HG03575 (cell line): ENCODE data around the gene FCN2.

Experiments
- ATAC-seq: cut with Tn5 transposase; IDR thresholded peaks from one replicate; pipeline ENCODE4 v1.9.1; 2021; ENCODE audit not compliant: unreplicated experiment, insufficient number of reproducible peaks, low FRiP score; ENCODE audit errors: extremely low read depth

The FCN2 gene

GRCh38 chr9:134863941-134864820, 16.4 kb upstream of the FCN2 start:
- no peak for ATAC-seq

- ATAC-seq: no peak
Measured at GRCh38 chr9:134864821-134865190, 15.8 kb upstream of the FCN2 start.

- ATAC-seq: no peak
Measured at GRCh38 chr9:134867917-134868750, 12.5 kb upstream of the FCN2 start.

GRCh38 chr9:134868751-134869553, 11.7 kb upstream of the FCN2 start:
- no peak for ATAC-seq

GRCh38 chr9:134869554-134870300, 10.9 kb upstream of the FCN2 start:
- no peak for ATAC-seq

DNA sequence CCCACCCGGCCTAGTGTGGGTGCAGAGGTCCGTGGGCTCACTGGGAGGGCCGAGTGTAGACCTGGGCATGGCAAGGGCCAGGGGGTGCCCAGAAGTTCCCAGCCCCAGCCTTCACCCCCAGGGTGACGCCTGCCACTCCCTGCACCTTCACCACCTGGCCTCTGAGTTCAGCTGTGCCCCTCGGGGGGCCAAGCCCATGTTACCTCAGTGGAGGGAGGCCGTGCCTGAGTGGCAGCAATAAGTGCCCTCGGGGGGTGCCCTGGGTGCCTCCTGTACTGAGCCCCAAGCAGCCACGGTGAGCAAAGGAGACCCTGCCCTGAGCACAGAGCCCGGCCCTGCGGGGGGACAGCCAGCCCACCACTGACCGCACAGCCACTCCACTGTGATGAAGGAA, 10.3 kb upstream of the FCN2 start:
- ATAC-seq: no peak

DNA sequence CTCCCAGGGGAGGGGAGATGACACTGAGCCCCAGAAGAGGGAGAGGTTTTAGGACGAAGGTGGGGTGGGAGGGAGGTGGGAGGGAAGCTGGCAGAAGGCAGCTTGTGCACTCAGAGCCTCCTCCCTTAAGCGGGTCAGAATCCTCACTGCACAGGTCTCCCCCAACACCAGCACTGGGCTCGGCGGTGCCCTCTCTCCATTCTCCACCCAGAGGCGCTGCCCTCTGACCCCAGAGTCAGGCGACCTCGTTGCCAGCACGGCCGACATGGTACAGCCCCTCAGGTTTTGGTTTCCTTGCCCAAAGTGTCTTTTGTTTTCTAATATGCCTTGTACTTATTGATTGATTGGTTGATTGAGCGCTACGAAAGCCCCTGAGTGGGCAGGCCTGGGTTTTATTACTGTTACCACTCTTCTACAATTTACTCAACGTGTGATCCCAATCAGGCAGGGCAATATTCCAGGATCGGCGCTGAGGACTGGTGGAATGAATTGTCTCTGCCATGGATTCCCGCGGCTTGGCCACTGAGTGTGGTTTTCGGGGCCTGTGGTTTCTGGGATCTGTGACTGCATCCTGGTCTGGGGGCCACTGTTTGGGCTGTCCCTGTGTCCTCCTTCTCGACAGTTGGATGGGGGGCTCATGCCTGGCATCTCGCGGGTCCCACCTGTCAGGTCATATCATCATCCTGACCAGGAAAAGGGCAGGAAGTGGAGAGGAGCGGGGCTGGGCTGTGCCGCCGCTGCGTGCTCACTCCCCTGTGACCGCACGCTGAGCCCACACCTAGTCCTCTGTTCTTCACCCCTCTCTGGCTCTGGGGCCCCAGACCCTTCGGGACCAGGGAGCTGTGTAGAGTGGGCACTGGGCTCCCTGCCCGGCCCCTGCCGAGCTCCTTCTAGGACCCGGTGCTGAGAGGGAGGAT, 9.6 kb upstream of the FCN2 start:
- ATAC-seq: no peak

- ATAC-seq: no peak
Measured at GRCh38 chr9:134871697-134872340, 8.8 kb upstream of the FCN2 start.

- ATAC-seq: no peak
Measured at GRCh38 chr9:134872482-134873231, 8.0 kb upstream of the FCN2 start.

DNA sequence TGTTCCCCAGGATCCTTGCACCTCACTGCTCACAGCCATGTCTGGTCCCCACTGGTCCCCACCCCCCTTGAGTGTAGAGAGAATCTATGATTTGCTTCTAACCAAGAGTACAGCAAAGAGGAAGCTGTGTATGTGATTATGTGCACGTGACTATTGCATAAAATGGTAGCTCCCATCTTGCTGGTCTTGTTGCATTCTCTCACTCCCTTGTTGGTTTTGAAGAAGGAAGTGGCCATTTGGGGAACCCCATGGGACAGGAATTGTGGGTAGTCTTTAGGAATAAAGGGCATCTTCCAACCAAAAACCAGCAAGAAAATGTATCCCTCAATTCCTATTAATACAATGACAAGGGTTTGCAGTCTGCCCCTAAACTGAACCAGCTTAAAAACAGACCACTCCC, 5.2 kb upstream of the FCN2 start:
- no peak for ATAC-seq

DNA sequence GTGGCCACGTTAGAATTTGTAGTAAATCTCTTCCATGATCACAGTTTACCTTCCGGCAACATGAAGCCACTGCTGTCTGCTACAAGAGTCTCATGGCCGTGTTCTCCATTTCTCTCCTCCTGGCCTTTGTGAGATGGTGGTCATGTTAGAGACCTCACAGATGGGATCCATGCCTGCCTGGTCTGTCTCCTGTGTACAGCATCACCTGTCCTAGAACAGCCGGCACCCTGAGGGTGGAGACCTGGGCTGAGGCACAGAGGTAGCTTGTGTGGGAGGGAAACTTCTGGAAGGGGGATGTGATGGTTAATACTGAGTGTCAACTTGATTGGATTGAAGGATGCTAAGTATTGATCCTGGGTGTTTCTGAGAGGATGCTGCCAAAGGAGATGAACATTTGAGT, 3.1 kb upstream of the FCN2 start:
- ATAC-seq: no peak

DNA sequence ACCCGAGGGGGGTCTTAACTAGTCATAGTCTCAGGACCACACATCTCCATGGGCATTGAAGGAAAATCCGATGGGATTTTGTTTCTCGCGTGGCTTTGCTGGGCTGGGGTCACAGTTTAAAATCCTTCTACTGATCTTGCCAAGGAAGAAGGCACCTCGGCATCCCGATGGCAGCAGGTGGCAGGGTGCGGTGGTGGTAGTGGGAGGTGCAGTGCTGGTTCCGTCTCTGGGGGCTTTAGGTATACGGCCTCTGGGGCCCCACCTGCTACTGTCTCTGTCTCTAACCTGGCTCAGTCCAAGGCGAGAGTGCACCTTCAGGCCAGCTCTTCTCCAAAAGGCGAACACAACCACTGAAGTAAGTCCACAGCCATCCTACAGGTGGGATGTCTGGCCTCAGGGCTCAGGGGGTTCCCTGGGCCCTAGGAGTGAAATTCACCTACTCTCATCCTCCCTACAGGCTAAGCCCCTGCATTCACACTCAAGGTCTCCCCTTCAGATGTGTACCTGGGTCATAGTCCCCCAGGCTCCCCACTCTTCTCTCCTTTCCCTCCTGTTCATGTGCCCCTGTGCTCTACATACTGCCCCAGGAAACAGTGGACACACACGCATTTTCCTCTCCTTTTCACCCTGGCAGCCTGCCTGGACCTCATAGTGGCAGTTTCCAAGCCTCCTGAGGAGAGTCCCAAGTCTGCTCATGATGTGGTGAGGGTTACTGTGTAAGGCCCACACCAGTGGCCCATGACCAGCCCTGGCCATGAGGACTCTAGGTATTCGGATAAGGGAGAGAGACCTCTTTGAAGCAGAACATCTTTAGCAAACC, 736 bp upstream of the FCN2 start:
- ATAC-seq: no peak

DNA sequence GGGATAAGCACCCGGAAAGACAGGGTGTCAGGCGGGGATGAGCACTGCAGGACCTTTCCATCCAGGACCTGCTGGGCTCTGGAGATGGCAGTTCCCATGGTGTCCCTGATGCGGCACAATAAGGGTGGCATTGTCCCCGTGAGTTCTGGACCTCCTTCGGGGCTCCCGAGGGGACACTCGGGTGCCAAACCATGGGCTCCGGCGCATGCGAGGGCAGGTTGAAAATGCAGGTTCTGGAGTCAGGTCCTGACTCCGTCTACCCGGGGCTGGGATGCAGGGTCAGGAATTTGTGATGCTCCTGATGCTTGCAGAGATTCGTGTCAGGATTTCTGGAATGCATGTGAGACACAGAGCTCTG, 682 bp downstream of the FCN2 start:
- no peak for ATAC-seq

DNA sequence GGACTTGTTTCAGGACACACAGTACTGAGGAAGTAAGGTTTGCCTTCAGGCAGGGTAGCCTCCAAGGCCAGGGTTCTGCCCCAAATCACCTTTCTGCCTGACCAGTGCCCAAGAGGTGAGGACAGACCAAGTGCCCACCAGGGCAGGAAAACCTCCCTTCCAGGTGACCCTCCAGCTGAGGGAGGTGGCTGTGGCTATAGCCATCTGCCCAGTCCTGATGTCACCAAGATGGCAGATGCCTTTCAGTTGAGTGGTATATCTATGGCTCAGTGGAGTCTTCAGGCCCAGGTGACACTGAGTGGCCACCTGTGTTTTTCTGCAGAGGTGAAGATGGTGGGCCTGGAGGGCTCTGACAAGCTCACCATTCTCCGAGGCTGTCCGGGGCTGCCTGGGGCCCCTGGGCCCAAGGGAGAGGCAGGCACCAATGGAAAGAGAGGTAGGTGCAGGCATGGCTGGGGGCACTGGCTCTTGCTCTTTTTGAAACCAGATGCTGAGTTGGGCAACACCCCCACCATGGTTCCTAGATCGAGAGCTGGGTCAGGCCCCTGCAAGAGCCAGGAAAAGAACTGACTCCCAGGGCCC, 1.7 kb downstream of the FCN2 start:
- no peak for ATAC-seq

- no peak for ATAC-seq
Measured at GRCh38 chr9:134883040-134883782, 2.6 kb downstream of the FCN2 start.
